ENCODE results near the gene FURIN. TPM values are rescaled to one million over a fixed set of nuclear protein-coding genes. Genes with fewer than 3 reads are reported as not detected.

FURIN gene
- total RNA-seq, 1 experiment from 2014 or later: 62.0 TPM

GRCh38 chr15:90918034-90918788 lies 49.8 kb downstream of the FURIN start:
- no peaks in the 10 kb centered on the region for H3K9me3 ChIP-seq (ENCODE audit: control insufficient read depth, insufficient read depth, low read depth, low read length)
- H3K27me3 ChIP-seq (ENCODE audit: control insufficient read depth, insufficient read depth, low read length): no peaks in the 10 kb centered on the region
- in situ Hi-C loops (cut with HindIII; ENCODE audit: low pct_unique_long_range_greater_than_20kb, low sequenced_read_pairs) (no loop called here), intact Hi-C loops (cut with micrococcal nuclease; ENCODE audit: unreplicated experiment) (no loop called here)
- no peak overlapping the region for H3K27ac ChIP-seq (ENCODE audit: low read length)
- no TSS peak for BruUV-seq (replicated peaks)
- CTCF ChIA-PET: interaction anchor here (1.0 kb wide), 1 partner anchor 13 kb away, joined by 3 read pairs; no protein-coding TSS in a partner anchor
- no peaks in the 10 kb centered on the region for H3K4me1 ChIP-seq (ENCODE audit: control insufficient read depth, insufficient read depth, low read length)
- DNase-seq (ENCODE audit: low read depth, low spot score) (no peak), ATAC-seq (no peak)
- H3K4me3 ChIP-seq (ENCODE audit: low read depth in 2 of 2, low read length in 2 of 2): no peak overlapping the region
- TF ChIP-seq CTCF (IDR thresholded peaks at IDR 0.05) (no peak), TCF7L2 (IDR thresholded peaks at IDR 0.05; ENCODE audit: low read depth, low read length) (no peak), SIN3A (IDR thresholded peaks at IDR 0.05; ENCODE audit: borderline replicate concordance, insufficient read depth, low read depth, low read length) (no peak), POLR2AphosphoS5 (IDR thresholded peaks at IDR 0.05; ENCODE audit: low read depth, low read length) (no peak), REST (IDR thresholded peaks at IDR 0.05; ENCODE audit: insufficient read depth in 1 of 2, low read depth in 2 of 2, low read length in 1 of 2) (no peak)
- POLR2A ChIA-PET: interaction anchor here (0.6 kb wide), 1 partner anchor 11 kb away, joined by 3 read pairs; no protein-coding TSS in a partner anchor
- peaks cover 2% of the 10 kb centered on the region for H3K36me3 ChIP-seq (ENCODE audit: control insufficient read depth, insufficient read depth, low read length)

- Histone ChIP-seq H3K4me3 (ENCODE audit: low read depth in 2 of 2, low read length in 2 of 2) (no peak overlapping the region), H3K4me1 (ENCODE audit: control insufficient read depth, insufficient read depth, low read length) (no peaks in the 10 kb centered on the region), H3K27ac (ENCODE audit: low read length) (no peak overlapping the region), H3K9me3 (ENCODE audit: control insufficient read depth, insufficient read depth, low read depth, low read length) (no peaks in the 10 kb centered on the region), H3K36me3 (ENCODE audit: control insufficient read depth, insufficient read depth, low read length) (peaks cover 2% of the 10 kb centered on the region), H3K27me3 (ENCODE audit: control insufficient read depth, insufficient read depth, low read length) (no peaks in the 10 kb centered on the region)
- TF ChIP-seq CTCF (IDR thresholded peaks at IDR 0.05): no peak
- TF ChIP-seq POLR2AphosphoS5 (IDR thresholded peaks at IDR 0.05; ENCODE audit: low read depth, low read length): no peak
- no peak for TF ChIP-seq TCF7L2 (IDR thresholded peaks at IDR 0.05; ENCODE audit: low read depth, low read length)
- no peak for TF ChIP-seq REST (IDR thresholded peaks at IDR 0.05; ENCODE audit: insufficient read depth in 1 of 2, low read depth in 2 of 2, low read length in 1 of 2)
- no peak for TF ChIP-seq SIN3A (IDR thresholded peaks at IDR 0.05; ENCODE audit: borderline replicate concordance, insufficient read depth, low read depth, low read length)
- POLR2A ChIA-PET: interaction anchor here (0.6 kb wide), 1 partner anchor 11 kb away, joined by 3 read pairs; no protein-coding TSS in a partner anchor
- in situ Hi-C loops (cut with HindIII; ENCODE audit: low pct_unique_long_range_greater_than_20kb, low sequenced_read_pairs) (no loop called here), intact Hi-C loops (cut with micrococcal nuclease; ENCODE audit: unreplicated experiment) (no loop called here)
- BruUV-seq (replicated peaks): no TSS peak
- CTCF ChIA-PET: interaction anchor here (1.0 kb wide), 1 partner anchor 13 kb away, joined by 3 read pairs; no protein-coding TSS in a partner anchor
- no peak for ATAC-seq
- no peak for DNase-seq (ENCODE audit: low read depth, low spot score)
Observed at GRCh38 chr15:90918835-90919234, 50.4 kb downstream of the FURIN start.
